Neural crest cell (in vitro differentiated cells): ENCODE data around the gene DOCK4. TPM values are rescaled to one million over a fixed set of nuclear protein-coding genes. Genes with fewer than 3 reads are reported as not detected.

Source experiments
- DNase-seq: peaks from one replicate; pipeline ENCODE4 v3.0.0; 2021; ENCODE audit warnings: low read depth, mixed read lengths, low spot score
- H3K27ac Mint-ChIP-seq: one replicate; pipeline ENCODE4 v1.8.0; 2021; ENCODE audit warnings: mild to moderate bottlenecking, mixed read lengths; ENCODE audit not compliant: unreplicated experiment
- H3K27me3 Mint-ChIP-seq: 2 replicates; pipeline ENCODE4 v1.8.0; 2021; ENCODE audit warnings: low read depth, mild to moderate bottlenecking, mixed read lengths
- H3K36me3 Mint-ChIP-seq: 2 replicates; pipeline ENCODE4 v1.8.0; 2021; ENCODE audit warnings: low read depth, mild to moderate bottlenecking, mixed read lengths
- H3K4me1 Mint-ChIP-seq: 2 replicates; pipeline ENCODE4 v1.8.0; 2021; ENCODE audit warnings: mixed read lengths
- H3K4me3 Mint-ChIP-seq: one replicate; pipeline ENCODE4 v1.8.0; 2021; ENCODE audit warnings: mild to moderate bottlenecking, mixed read lengths
- H3K9me3 Mint-ChIP-seq: 2 replicates; pipeline ENCODE4 v1.8.0; 2021; ENCODE audit warnings: mixed read lengths
- CTCF ChIP-seq: fragments of 200-600 bp; sonication (generic); conservative IDR thresholded peaks from 2 replicates; pipeline ENCODE4 v1.5.0; 2021; ENCODE audit warnings: antibody characterized with exemption, mild to moderate bottlenecking
- total RNA-seq: library from RNA; stranded (reverse); gene quantifications from 2 replicates; pipeline ENCODE4 v1.2.1, GENCODE V29; 2021

DOCK4 gene
- total RNA-seq, 1 donor from 2014 or later = 15.3 TPM

- Mint-ChIP-seq H3K36me3 (no peaks in the 10 kb centered on the region), H3K4me1 (peaks cover 5% of the 10 kb centered on the region), H3K27me3 (no peaks in the 10 kb centered on the region), H3K27ac (no peak overlapping the region), H3K4me3 (no peak overlapping the region), H3K9me3 (no peaks in the 10 kb centered on the region)
- TF ChIP-seq CTCF = no peak
- no peak for DNase-seq
Measured at GRCh38 chr7:111736552-111736874, 469.7 kb downstream of the DOCK4 start.

GRCh38 chr7:111735661-111736551, 470.3 kb downstream of the DOCK4 start:
- Mint-ChIP-seq H3K27ac (no peak overlapping the region), H3K4me3 (no peak overlapping the region), H3K27me3 (no peaks in the 10 kb centered on the region), H3K4me1 (peaks cover 5% of the 10 kb centered on the region), H3K9me3 (no peaks in the 10 kb centered on the region), H3K36me3 (no peaks in the 10 kb centered on the region)
- TF ChIP-seq CTCF = peak; percentile 94
- peak; percentile 76 for DNase-seq

GRCh38 chr7:111734954-111735660, 471.1 kb downstream of the DOCK4 start:
- no peaks in the 10 kb centered on the region for H3K27me3 Mint-ChIP-seq
- no peak overlapping the region for H3K4me3 Mint-ChIP-seq
- no peaks in the 10 kb centered on the region for H3K36me3 Mint-ChIP-seq
- no peak for TF ChIP-seq CTCF
- DNase-seq = no peak
- no peak overlapping the region for H3K27ac Mint-ChIP-seq
- H3K4me1 Mint-ChIP-seq = peaks cover 5% of the 10 kb centered on the region
- H3K9me3 Mint-ChIP-seq = no peaks in the 10 kb centered on the region

- no peaks in the 10 kb centered on the region for H3K36me3 Mint-ChIP-seq
- H3K4me3 Mint-ChIP-seq = no peak overlapping the region
- TF ChIP-seq CTCF = no peak
- H3K4me1 Mint-ChIP-seq = peaks cover 5% of the 10 kb centered on the region
- H3K9me3 Mint-ChIP-seq = no peaks in the 10 kb centered on the region
- DNase-seq = no peak
- no peaks in the 10 kb centered on the region for H3K27me3 Mint-ChIP-seq
- H3K27ac Mint-ChIP-seq = no peak overlapping the region
Measured at GRCh38 chr7:111732923-111733322, 473.3 kb downstream of the DOCK4 start.

GRCh38 chr7:111730476-111731300, 475.5 kb downstream of the DOCK4 start:
- Mint-ChIP-seq H3K9me3 (no peaks in the 10 kb centered on the region), H3K36me3 (no peaks in the 10 kb centered on the region), H3K4me1 (peaks cover 4% of the 10 kb centered on the region), H3K4me3 (no peak overlapping the region), H3K27me3 (no peaks in the 10 kb centered on the region), H3K27ac (no peak overlapping the region)
- peak; percentile 65 for TF ChIP-seq CTCF
- DNase-seq = no peak
